H1 (cell line): ENCODE measurements around the gene NOXRED1. TPM values are rescaled to one million over a fixed set of nuclear protein-coding genes. Genes with fewer than 3 reads are reported as not detected.

Source experiments
- CHD7 ChIP-seq: fragments of 300-600 bp; sonication (generic); IDR thresholded peaks from 2 replicates; pipeline ENCODE4 v1.7.1; 2012; ENCODE audit warnings: low read length, moderate library complexity, mild to moderate bottlenecking, inconsistent platforms; ENCODE audit not compliant: insufficient replicate concordance
- JUN ChIP-seq: IDR thresholded peaks from 2 replicates; pipeline ENCODE4 v1.6.1; 2011; ENCODE audit warnings: low read depth, mild to moderate bottlenecking, improper control_type of control experiment, low read length
- MAFK ChIP-seq: IDR thresholded peaks from 2 replicates; pipeline ENCODE4 v1.6.1; 2012; ENCODE audit warnings: low read depth, mild to moderate bottlenecking, improper control_type of control experiment, low read length
- RXRA ChIP-seq: IDR thresholded peaks from 2 replicates; pipeline ENCODE4 v1.6.1; 2011; ENCODE audit warnings: low read depth, mild to moderate bottlenecking, low read length, moderate library complexity; ENCODE audit not compliant: insufficient read depth
- polyA plus RNA-seq, 7 experiments: library from polyadenylated mRNA; depleted of rRNA in 3 of 7; stranded (reverse) in 5 of 7; unstranded in 2 of 7; fragments of >200 nt in 5 of 7; fragments of 200-250 nt in 2 of 7; gene quantifications; 1 replicate in 5 of 7; 2 replicates in 1 of 7; 4 replicates in 1 of 7; pipeline versions ENCODE4 v1.2.1 to v1.2.3, GENCODE V29; 2011 to 2013; ENCODE audit warnings: missing spikeins in 2 of 7, mixed read lengths in 2 of 7
- total RNA-seq: library from RNA; stranded (reverse); fragmentation: NEBNext Ultra II Directional; extraction: Animal tissue kit (Norgen Biotek cat#: 25700); gene quantifications from 2 replicates; pipeline ENCODE4 v1.2.1, GENCODE V29; 2021

NOXRED1 gene
- total and polyA plus RNA-seq, 2 of the 8 experiments (the other 6 are each of a cell fraction or from before 2014, with no cell fraction given), result 0.23 to 0.48 TPM

- TF ChIP-seq CHD7 (no peak), JUN (no peak), RXRA (no peak), MAFK (no peak)
Measured at GRCh38 chr14:77421201-77421600, 2.1 kb downstream of the NOXRED1 start (continued).
